DMS79 (cell line): ENCODE data around the gene MYOG.
A peak's percentile ranks its signal among the peaks of the same experiment; 100 is the strongest.

ENCODE experiments used
- DNase-seq: peaks from one replicate; lab custom pipeline; 2025; lab: John Stamatoyannopoulos, UW

The MYOG gene

GRCh38 chr1:203046984-203047630 is 38.7 kb downstream of the MYOG start:
- no peak for DNase-seq

GRCh38 chr1:203045821-203046594 is 39.8 kb downstream of the MYOG start:
- DNase-seq: no peak

GRCh38 chr1:203045336-203045735 is 40.5 kb downstream of the MYOG start:
- DNase-seq: no peak

- no peak for DNase-seq
Observed at GRCh38 chr1:203044546-203045250, 41.1 kb downstream of the MYOG start.

- DNase-seq: no peak
Observed at GRCh38 chr1:203043830-203044545, 41.8 kb downstream of the MYOG start.

- no peak for DNase-seq
Observed at GRCh38 chr1:203041351-203041932, 44.4 kb downstream of the MYOG start.

- DNase-seq: no peak
Observed at GRCh38 chr1:203040513-203041275, 45.1 kb downstream of the MYOG start.

GRCh38 chr1:203039609-203040512 is 46.0 kb downstream of the MYOG start:
- no peak for DNase-seq

- DNase-seq: peak; percentile 38
Observed at GRCh38 chr1:203038891-203039608, 46.8 kb downstream of the MYOG start.

- DNase-seq: no peak
Observed at GRCh38 chr1:203038217-203038741, 47.5 kb downstream of the MYOG start.

GRCh38 chr1:203037509-203038190 is 48.2 kb downstream of the MYOG start:
- no peak for DNase-seq

GRCh38 chr1:203036537-203036936 is 49.3 kb downstream of the MYOG start:
- DNase-seq: no peak

GRCh38 chr1:203036135-203036534 is 49.7 kb downstream of the MYOG start:
- DNase-seq: no peak

- DNase-seq: no peak
Observed at GRCh38 chr1:203035111-203036000, 50.5 kb downstream of the MYOG start.

- no peak for DNase-seq
Observed at GRCh38 chr1:203034422-203035110, 51.2 kb downstream of the MYOG start.

GRCh38 chr1:203033917-203034316 is 51.9 kb downstream of the MYOG start:
- no peak for DNase-seq

GRCh38 chr1:203033287-203033686 is 52.5 kb downstream of the MYOG start:
- no peak for DNase-seq
